ENCODE measurements around the gene FGD5.

DNA sequence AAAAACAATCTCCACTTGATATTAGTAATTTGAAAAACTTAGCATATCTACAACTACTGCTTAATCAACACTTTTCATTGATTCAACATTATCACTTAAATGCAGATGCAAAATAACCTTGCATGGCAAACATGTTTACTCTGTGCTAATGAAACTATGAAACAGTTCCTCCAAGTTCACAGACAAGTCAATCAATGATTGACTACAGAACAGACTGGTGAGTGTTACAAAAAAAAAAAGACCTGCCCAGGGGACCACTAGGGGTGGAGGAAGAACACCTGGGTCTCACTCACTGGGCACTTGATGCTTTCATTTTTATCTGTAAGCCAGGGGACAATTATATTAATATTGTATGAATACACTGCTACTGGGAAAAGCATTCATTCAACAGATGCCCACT lies 124.3 kb downstream of the FGD5 start:
- no peak for TF ChIP-seq EZH2 (IDR thresholded peaks at IDR 0.05; ENCODE audit: borderline replicate concordance, low read depth, low read length, severe bottlenecking)
- TF ChIP-seq, protein P1, sequence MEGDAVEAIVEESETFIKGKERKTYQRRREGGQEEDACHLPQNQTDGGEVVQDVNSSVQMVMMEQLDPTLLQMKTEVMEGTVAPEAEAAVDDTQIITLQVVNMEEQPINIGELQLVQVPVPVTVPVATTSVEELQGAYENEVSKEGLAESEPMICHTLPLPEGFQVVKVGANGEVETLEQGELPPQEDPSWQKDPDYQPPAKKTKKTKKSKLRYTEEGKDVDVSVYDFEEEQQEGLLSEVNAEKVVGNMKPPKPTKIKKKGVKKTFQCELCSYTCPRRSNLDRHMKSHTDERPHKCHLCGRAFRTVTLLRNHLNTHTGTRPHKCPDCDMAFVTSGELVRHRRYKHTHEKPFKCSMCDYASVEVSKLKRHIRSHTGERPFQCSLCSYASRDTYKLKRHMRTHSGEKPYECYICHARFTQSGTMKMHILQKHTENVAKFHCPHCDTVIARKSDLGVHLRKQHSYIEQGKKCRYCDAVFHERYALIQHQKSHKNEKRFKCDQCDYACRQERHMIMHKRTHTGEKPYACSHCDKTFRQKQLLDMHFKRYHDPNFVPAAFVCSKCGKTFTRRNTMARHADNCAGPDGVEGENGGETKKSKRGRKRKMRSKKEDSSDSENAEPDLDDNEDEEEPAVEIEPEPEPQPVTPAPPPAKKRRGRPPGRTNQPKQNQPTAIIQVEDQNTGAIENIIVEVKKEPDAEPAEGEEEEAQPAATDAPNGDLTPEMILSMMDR (IDR thresholded peaks at IDR 0.05; ENCODE audit: borderline replicate concordance, extremely low read depth, low read length, poor library complexity, severe bottlenecking) = no peak

Measured in DND-41 (cell line).